ENCODE results near the gene MTG2.
A peak's percentile ranks its signal among the peaks of the same experiment; 100 is the strongest.

Gene MTG2

GRCh38 chr20:62222266-62222850, 39.5 kb downstream of the MTG2 start:
- DNase-seq (ENCODE audit: low spot score): no peak

- DNase-seq (ENCODE audit: low spot score): no peak
Measured at GRCh38 chr20:62222972-62223371, 40.1 kb downstream of the MTG2 start.

GRCh38 chr20:62223571-62223970, 40.7 kb downstream of the MTG2 start:
- DNase-seq (ENCODE audit: low spot score): no peak

- no peak for DNase-seq (ENCODE audit: low spot score)
Measured at GRCh38 chr20:62224113-62224855, 41.5 kb downstream of the MTG2 start.

GRCh38 chr20:62225026-62225425, 42.2 kb downstream of the MTG2 start:
- no peak for DNase-seq (ENCODE audit: low spot score)

- no peak for DNase-seq (ENCODE audit: low spot score)
Measured at GRCh38 chr20:62225820-62226635, 43.2 kb downstream of the MTG2 start.

GRCh38 chr20:62226707-62227590, 44.1 kb downstream of the MTG2 start:
- DNase-seq (ENCODE audit: low spot score): no peak

- DNase-seq (ENCODE audit: low spot score): no peak
Measured at GRCh38 chr20:62227591-62227976, 44.8 kb downstream of the MTG2 start.

- DNase-seq (ENCODE audit: low spot score): peak; percentile 82
Measured at GRCh38 chr20:62227977-62228958, 45.4 kb downstream of the MTG2 start.

- no peak for DNase-seq (ENCODE audit: low spot score)
Measured at GRCh38 chr20:62228982-62229545, 46.2 kb downstream of the MTG2 start.

GRCh38 chr20:62229667-62230066, 46.8 kb downstream of the MTG2 start:
- DNase-seq (ENCODE audit: low spot score): no peak

GRCh38 chr20:62230276-62230675, 47.4 kb downstream of the MTG2 start:
- no peak for DNase-seq (ENCODE audit: low spot score)

GRCh38 chr20:62230696-62231095, 47.9 kb downstream of the MTG2 start:
- DNase-seq (ENCODE audit: low spot score): no peak

- DNase-seq (ENCODE audit: low spot score): no peak
Measured at GRCh38 chr20:62231292-62231691, 48.5 kb downstream of the MTG2 start.

- no peak for DNase-seq (ENCODE audit: low spot score)
Measured at GRCh38 chr20:62232194-62232593, 49.4 kb downstream of the MTG2 start.

GRCh38 chr20:62232770-62233645, 50.2 kb downstream of the MTG2 start:
- DNase-seq (ENCODE audit: low spot score): no peak

- DNase-seq (ENCODE audit: low spot score): no peak
Measured at GRCh38 chr20:62233684-62234083, 50.9 kb downstream of the MTG2 start.

- no peak for DNase-seq (ENCODE audit: low spot score)
Measured at GRCh38 chr20:62234339-62234738, 51.5 kb downstream of the MTG2 start.

- no peak for DNase-seq (ENCODE audit: low spot score)
Measured at GRCh38 chr20:62235001-62235776, 52.4 kb downstream of the MTG2 start.
